ENCODE results near the gene ADIPOR2. TPM values are rescaled to one million over a fixed set of nuclear protein-coding genes. Genes with fewer than 3 reads are reported as not detected.
"Not testable (repeated sequence)": the region's sequence is repeated elsewhere in the genome, so short reads cannot be mapped to it uniquely, and the experiment has no call there.

ADIPOR2 gene
- total RNA-seq, 1 experiment from 2014 or later: 46.7 TPM

DNA sequence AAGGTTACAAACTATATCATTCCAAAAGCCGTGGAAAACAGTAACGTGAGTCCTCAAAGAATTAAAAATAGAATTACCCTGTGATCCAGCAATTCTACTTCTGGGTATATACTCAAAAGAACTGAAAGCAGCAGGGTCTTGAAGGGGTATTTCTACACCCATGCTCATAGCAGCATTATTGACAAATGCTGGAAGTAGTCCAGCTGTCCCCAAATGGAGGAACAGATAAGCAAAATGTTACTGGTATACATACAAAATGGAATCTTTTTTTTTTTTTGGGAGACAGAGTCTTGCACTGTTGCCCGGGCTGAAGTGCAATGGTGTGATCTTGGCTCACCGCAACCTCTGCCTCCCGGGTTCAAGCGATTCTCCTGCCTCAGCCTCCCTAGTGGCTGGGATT, 32.9 kb downstream of the ADIPOR2 start:
- in situ Hi-C loops (cut with HindIII; ENCODE audit: low sequenced_read_pairs): no loop called here
- no peak for DNase-seq (ENCODE audit: low spot score)

DNA sequence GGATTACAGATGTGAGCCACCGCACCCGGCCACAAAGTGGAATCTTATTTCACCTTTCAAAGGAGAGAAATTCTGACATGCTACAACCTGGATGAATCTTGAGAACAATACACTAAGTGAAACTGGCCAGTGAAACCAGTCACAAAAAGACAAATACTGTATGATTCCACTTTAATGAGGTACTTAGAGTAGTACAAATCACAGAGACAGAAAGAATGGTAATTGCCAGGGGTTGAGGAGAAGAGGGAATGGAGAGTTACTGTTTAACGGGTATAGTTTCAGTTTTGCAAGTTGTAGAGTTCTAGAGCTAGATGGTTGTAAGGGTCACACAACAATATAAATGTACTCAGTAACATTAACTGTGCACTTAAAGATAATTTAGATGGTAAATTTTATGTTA, 33.4 kb downstream of the ADIPOR2 start:
- in situ Hi-C loops (cut with HindIII; ENCODE audit: low sequenced_read_pairs): no loop called here
- DNase-seq (ENCODE audit: low spot score): no peak

- no peak for DNase-seq (ENCODE audit: low spot score)
- in situ Hi-C loops (cut with HindIII; ENCODE audit: low sequenced_read_pairs): no loop called here
These were observed 35.9 kb downstream of the ADIPOR2 start for GRCh38 chr12:1726753-1727152.

DNA sequence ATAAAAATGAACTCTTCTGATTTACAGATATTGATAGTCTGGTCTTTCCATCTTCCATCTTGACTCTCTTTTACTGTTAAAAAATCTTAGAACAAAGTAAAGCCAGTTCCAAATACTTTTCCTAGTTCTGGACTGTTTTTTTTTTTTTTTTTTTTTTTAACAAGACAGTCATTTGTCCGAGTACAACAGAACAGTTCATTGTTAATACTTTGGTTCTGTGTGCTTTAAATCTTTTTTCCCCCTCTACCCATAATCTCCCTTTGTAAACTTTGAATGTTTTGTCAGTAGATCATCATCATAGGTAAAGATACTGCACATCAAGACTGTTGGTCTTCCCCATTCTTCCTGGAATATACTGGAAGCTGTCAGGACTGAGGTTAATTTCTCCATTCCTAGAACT, 38.0 kb downstream of the ADIPOR2 start:
- no peak for DNase-seq (ENCODE audit: low spot score)
- in situ Hi-C loops (cut with HindIII; ENCODE audit: low sequenced_read_pairs): no loop called here

DNA sequence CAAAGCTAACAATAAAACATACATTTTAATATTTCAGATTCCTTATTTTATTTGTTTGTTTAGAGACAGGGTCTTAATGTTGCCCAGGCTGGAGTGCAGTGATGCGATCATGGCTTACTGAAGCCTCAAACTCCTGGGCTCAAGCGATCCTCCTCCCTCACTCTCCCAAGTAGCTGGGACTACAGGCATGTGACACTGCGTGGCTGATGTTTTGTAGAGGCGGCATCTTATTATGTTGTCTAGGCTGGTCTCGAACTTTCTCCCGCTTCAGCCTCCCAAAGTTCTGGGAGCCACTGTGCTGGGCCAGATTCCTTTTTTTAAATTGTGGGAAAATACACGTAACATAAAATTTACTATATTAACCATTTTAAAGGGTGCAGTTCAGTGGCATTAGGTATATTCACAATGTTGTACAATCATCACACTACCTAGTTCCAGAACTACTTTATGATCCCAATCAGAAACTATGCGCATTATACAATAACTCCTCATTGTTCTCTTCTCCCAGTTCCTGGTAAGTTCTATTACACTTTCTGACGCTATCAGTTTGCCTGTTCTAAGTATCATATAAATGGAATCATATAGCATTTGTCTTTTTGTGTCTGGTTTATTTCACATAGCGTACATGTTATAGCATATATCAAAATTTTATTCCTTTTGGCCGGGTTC, 40.3 kb downstream of the ADIPOR2 start:
- in situ Hi-C loops (cut with HindIII; ENCODE audit: low sequenced_read_pairs): no loop called here
- no peak for DNase-seq (ENCODE audit: low spot score)

- in situ Hi-C loops (cut with HindIII; ENCODE audit: low sequenced_read_pairs); DNase-seq (ENCODE audit: low spot score): not testable (repeated sequence)
These were observed 40.8 kb downstream of the ADIPOR2 start for GRCh38 chr12:1731688-1732078.

GRCh38 chr12:1732914-1733313, 42.0 kb downstream of the ADIPOR2 start:
- in situ Hi-C loops (cut with HindIII; ENCODE audit: low sequenced_read_pairs): no loop called here
- no peak for DNase-seq (ENCODE audit: low spot score)

GRCh38 chr12:1733712-1734111, 42.8 kb downstream of the ADIPOR2 start:
- DNase-seq (ENCODE audit: low spot score); in situ Hi-C loops (cut with HindIII; ENCODE audit: low sequenced_read_pairs): not testable (repeated sequence)

GRCh38 chr12:1737652-1738286, 46.9 kb downstream of the ADIPOR2 start:
- in situ Hi-C loops (cut with HindIII; ENCODE audit: low sequenced_read_pairs): no loop called here
- DNase-seq (ENCODE audit: low spot score): no peak

DNA sequence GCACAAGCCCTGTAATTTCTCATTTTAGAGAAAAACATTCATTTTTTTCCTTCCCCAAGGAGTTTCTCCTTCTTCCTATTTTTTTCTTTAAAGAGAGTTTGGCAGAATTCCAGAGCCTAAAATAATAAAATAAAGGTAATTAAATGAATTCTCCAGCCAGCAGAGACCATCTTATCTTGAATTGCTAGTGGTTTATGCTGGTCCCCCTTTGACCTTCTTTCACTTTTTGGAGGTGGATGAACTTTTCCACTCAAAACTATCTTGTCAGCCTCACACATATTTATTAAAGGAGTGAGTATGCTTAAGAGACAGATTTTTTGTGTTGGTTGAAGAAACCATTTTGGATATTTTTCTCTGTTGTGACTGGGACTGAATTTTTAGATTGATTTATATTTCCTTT, 47.6 kb downstream of the ADIPOR2 start:
- DNase-seq (ENCODE audit: low spot score): no peak
- in situ Hi-C loops (cut with HindIII; ENCODE audit: low sequenced_read_pairs): no loop called here

DNA sequence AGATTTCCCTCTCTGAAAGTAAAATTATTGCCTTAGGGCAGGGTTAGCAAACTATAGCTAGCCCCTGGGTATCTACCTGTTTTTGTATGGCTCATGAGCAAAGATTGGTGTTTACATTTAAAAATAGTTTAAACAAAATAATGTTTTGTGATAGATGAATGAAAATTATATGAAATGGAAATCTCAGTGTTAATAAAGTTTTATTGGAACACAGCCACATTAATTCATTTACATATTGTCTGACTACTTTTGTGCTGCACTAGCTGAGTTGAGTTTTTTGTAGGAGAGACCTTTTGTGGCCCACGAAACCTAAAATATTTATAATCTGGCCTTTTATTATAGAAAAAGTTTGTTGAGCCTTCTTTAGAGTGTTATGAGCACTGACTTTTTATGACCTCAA, 48.5 kb downstream of the ADIPOR2 start:
- no peak for DNase-seq (ENCODE audit: low spot score)
- in situ Hi-C loops (cut with HindIII; ENCODE audit: low sequenced_read_pairs): no loop called here

DNA sequence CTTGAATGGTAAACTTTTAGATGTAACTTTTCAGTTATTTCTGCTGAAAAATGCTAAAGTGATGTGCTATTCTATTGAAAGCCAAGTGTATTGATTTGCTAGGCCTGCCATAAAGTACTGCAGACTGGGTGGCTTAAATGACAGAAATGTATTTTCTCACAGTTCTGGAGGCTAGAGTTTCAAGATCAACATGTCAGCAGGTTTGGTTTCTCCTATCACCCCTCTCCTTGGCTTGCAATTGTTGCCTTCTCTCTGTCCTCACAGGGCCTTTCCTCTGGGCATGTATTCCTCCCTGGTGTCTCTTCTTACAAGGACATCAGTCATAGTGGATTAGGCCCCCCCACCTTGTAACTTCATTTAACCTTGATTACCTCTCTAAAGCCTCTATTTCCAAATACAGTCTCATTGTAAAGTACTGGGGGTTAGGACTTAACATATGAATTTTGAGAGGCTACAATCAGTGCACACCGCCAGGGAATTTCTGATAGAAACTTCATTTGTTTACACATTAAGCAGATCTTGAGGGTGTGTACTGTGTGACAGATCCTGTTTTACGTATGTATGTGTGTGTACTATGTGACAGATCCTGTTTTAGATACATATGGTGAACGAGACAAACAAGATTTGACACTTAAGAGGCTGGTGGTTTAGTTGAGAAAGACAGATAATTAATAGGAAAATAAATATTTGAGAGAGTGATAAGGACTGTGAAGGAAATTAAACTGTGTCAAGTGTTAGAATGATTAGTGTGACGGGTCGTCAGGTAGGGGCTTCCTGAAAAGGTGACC, 49.5 kb downstream of the ADIPOR2 start:
- in situ Hi-C loops (cut with HindIII; ENCODE audit: low sequenced_read_pairs): no loop called here
- DNase-seq (ENCODE audit: low spot score): no peak

DNA sequence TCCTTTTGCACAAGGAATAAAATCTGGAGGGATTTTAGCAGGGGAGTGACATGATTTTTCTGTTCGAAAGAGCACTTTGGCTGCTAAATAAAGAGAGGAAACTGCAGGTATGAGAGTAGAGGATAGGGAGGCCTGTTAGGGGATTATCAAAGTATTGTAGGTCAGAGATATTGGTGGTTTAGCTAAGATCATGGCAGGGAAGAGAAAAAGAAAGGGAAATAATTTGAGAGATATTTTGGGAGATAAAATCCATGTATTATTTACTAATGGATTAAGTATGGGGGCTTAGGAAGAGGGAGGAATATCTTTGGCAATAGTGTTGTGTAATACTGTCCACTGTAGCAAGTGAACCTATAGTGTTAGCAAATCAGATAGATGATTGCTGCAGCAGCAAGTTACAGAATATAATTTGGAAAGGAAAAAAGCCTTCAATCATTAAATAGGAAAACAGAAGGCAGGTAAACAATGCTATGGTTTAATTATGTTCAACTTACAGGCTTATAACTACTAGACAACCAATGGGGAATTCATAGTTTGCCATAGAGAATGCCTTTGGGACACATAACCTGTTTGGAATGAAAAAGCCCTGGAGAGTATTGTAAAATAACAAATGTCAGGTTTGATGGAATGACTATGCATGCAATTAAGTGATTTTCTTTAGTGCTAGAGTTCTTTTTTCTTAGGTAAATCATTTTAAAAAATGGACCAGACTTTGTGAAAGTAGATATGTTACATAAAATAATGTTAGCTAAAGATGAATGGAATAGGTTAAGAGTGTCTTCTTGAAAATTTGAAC, 50.5 kb downstream of the ADIPOR2 start:
- in situ Hi-C loops (cut with HindIII; ENCODE audit: low sequenced_read_pairs): no loop called here
- peak; percentile 15 for DNase-seq (ENCODE audit: low spot score)

GRCh38 chr12:1744932-1745331, 54.1 kb downstream of the ADIPOR2 start:
- DNase-seq (ENCODE audit: low spot score): no peak
- in situ Hi-C loops (cut with HindIII; ENCODE audit: low sequenced_read_pairs): no loop called here

DNA sequence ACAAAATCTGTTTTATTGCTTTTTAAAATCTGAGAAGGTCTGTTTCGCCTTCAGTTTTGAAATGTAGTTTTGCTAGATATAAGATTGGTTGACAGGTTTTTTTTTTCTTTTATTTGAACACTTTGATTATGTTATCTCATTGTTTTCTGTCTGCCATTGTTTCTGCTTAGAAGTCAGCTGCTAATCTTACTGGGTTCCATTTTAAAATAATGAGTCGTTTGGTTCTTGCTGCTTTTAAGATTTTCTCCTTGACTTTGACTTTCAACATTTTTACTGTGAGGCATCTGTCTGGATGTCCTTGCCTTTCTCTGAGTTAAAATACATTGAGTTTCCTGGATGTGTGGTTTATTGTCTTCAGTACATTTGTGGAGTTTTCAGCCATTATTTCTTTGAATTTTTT, 56.7 kb downstream of the ADIPOR2 start:
- no peak for DNase-seq (ENCODE audit: low spot score)

GRCh38 chr12:1749019-1749418, 58.1 kb downstream of the ADIPOR2 start:
- no peak for DNase-seq (ENCODE audit: low spot score)
- in situ Hi-C loops (cut with HindIII; ENCODE audit: low sequenced_read_pairs): no loop called here

More for the DNA sequence above, 56.7 kb downstream of the ADIPOR2 start:
- in situ Hi-C loops (cut with HindIII; ENCODE audit: low sequenced_read_pairs): no loop called here

DNA sequence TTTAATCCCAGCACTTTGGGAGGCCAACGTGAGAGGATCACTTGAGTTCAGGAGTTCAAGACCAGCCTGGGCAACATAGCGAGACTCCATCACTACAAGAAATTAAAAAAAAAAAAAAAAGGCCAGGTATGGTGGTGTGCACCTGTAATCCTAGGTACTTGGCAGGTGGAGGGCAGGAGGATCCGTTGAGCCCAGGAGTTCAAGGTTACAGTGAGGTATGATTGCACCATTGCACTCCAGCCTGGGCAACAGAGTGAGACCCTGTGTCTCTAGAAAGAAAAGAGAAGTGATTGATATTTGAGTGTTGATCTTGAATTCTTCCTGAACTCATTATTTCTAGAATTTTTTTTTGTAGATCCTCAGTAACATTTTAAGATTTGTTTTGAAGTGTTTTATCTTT, 59.4 kb downstream of the ADIPOR2 start:
- in situ Hi-C loops (cut with HindIII; ENCODE audit: low sequenced_read_pairs): no loop called here
- DNase-seq (ENCODE audit: low spot score): no peak

GRCh38 chr12:1758376-1758775, 67.5 kb downstream of the ADIPOR2 start:
- no peak for DNase-seq (ENCODE audit: low spot score)
- in situ Hi-C loops (cut with HindIII; ENCODE audit: low sequenced_read_pairs): no loop called here

DNA sequence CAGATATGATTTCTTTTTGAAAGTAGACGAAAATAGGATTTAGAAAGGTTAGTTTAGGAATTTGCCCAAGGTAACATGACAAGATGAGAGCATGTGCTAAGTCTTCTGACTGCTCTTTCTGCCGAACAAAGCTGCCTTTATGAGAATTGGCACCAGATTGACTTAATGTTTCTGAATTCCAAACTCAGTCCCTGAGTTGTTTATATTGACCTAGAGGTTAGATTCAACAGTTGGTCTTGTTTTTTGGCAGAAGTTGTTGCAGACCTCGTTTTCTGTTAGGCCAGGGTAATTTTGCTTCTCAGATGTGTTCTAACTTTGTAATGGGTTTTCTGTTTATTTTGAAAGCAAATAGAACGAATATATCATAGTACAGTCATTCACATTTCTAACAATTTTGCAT, 68.0 kb downstream of the ADIPOR2 start:
- no peak for DNase-seq (ENCODE audit: low spot score)
- in situ Hi-C loops (cut with HindIII; ENCODE audit: low sequenced_read_pairs): no loop called here
